ENCODE measurements around the gene DOCK9. TPM values are rescaled to one million over a fixed set of nuclear protein-coding genes. Genes with fewer than 3 reads are reported as not detected.

DOCK9 gene
- total RNA-seq, 1 donor from 2014 or later = 56.3 TPM

GRCh38 chr13:99015606-99016490, 38.0 kb upstream of the DOCK9 start:
- no peak overlapping the region for H3K4me2 ChIP-seq (ENCODE audit: low read length)
- no peaks in the 10 kb centered on the region for H3K36me3 Mint-ChIP-seq (ENCODE audit: low read depth, unreplicated experiment)

DNA sequence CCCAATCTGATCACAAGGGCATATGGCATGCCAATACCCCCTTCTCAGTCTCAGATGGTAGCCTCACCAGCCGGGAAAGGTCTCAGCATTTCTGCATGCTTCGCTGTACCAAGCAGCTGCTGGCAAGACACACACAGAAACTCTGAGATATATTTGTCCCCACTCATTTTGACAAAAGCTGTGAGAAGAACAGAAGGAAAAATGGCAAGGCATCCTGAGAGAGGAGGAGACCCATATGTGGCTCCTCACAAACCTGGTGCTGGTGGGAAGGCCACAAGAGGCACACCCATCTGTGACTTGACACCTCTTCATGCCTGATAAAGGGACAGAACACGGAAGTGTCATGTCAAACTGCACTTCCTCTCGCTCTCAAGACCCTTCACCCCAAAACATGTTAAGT, 36.7 kb upstream of the DOCK9 start:
- no peaks in the 10 kb centered on the region for H3K79me2 ChIP-seq (ENCODE audit: insufficient read depth, low read length)
- no peak for FAIRE-seq
- no peak overlapping the region for H3K4me3 Mint-ChIP-seq (ENCODE audit: unreplicated experiment)
- H3K4me1 Mint-ChIP-seq (ENCODE audit: low read depth, unreplicated experiment) = peaks cover 13% of the 10 kb centered on the region
- no peak overlapping the region for H3K27ac ChIP-seq (ENCODE audit: low read depth, low read length)
- TF ChIP-seq, protein P1, sequence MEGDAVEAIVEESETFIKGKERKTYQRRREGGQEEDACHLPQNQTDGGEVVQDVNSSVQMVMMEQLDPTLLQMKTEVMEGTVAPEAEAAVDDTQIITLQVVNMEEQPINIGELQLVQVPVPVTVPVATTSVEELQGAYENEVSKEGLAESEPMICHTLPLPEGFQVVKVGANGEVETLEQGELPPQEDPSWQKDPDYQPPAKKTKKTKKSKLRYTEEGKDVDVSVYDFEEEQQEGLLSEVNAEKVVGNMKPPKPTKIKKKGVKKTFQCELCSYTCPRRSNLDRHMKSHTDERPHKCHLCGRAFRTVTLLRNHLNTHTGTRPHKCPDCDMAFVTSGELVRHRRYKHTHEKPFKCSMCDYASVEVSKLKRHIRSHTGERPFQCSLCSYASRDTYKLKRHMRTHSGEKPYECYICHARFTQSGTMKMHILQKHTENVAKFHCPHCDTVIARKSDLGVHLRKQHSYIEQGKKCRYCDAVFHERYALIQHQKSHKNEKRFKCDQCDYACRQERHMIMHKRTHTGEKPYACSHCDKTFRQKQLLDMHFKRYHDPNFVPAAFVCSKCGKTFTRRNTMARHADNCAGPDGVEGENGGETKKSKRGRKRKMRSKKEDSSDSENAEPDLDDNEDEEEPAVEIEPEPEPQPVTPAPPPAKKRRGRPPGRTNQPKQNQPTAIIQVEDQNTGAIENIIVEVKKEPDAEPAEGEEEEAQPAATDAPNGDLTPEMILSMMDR (IDR thresholded peaks at IDR 0.05; ENCODE audit: insufficient read depth, low read depth, low read length) = no peak
- TF ChIP-seq EZH2 (IDR thresholded peaks at IDR 0.05; ENCODE audit: insufficient read depth, low read length) = no peak
- H3K4me3 ChIP-seq (ENCODE audit: insufficient read depth, low read depth, low read length) = no peak overlapping the region
- H3K9me3 Mint-ChIP-seq (ENCODE audit: unreplicated experiment) = no peaks in the 10 kb centered on the region
- no peaks in the 10 kb centered on the region for H3K36me3 ChIP-seq (ENCODE audit: insufficient read depth, low read length)
- H3K4me1 ChIP-seq (ENCODE audit: insufficient read depth, low read length) = peaks cover 6% of the 10 kb centered on the region
- no peak overlapping the region for H3K4me2 ChIP-seq (ENCODE audit: low read length)
- no peak for DNase-seq (ENCODE audit: low read depth)
- H3K27me3 Mint-ChIP-seq (ENCODE audit: low read depth, unreplicated experiment) = no peaks in the 10 kb centered on the region
- H4K20me1 ChIP-seq (ENCODE audit: insufficient read depth, low read length) = peaks cover 4% of the 10 kb centered on the region
- H3K9me3 ChIP-seq (ENCODE audit: insufficient read depth, low read depth, low read length) = no peaks in the 10 kb centered on the region
- no peaks in the 10 kb centered on the region for H3K27me3 ChIP-seq (ENCODE audit: insufficient read depth, low read length)
- H3K9ac ChIP-seq (ENCODE audit: low read length) = no peak overlapping the region
- no peaks in the 10 kb centered on the region for H3K36me3 Mint-ChIP-seq (ENCODE audit: low read depth, unreplicated experiment)
- H3K27ac Mint-ChIP-seq (ENCODE audit: unreplicated experiment) = no peak overlapping the region
- H2AFZ ChIP-seq (ENCODE audit: low read depth, low read length) = no peak overlapping the region

More at GRCh38 chr13:99015606-99016490, 38.0 kb upstream of the DOCK9 start:
- TF ChIP-seq EZH2 (IDR thresholded peaks at IDR 0.05; ENCODE audit: insufficient read depth, low read length) = no peak
- TF ChIP-seq, protein P1 (IDR thresholded peaks at IDR 0.05; ENCODE audit: insufficient read depth, low read depth, low read length) = no peak
- DNase-seq (ENCODE audit: low read depth) (no peak), FAIRE-seq (no peak)
- H2AFZ ChIP-seq (ENCODE audit: low read depth, low read length) = no peak overlapping the region
- no peak overlapping the region for H3K27ac Mint-ChIP-seq (ENCODE audit: unreplicated experiment)
- no peak overlapping the region for H3K4me3 Mint-ChIP-seq (ENCODE audit: unreplicated experiment)
- no peak overlapping the region for H3K9ac ChIP-seq (ENCODE audit: low read length)
- no peaks in the 10 kb centered on the region for H3K36me3 ChIP-seq (ENCODE audit: insufficient read depth, low read length)
- no peaks in the 10 kb centered on the region for H3K79me2 ChIP-seq (ENCODE audit: insufficient read depth, low read length)
- peaks cover 6% of the 10 kb centered on the region for H3K4me1 ChIP-seq (ENCODE audit: insufficient read depth, low read length)
- no peak overlapping the region for H3K4me3 ChIP-seq (ENCODE audit: insufficient read depth, low read depth, low read length)
- H4K20me1 ChIP-seq (ENCODE audit: insufficient read depth, low read length) = peaks cover 4% of the 10 kb centered on the region
- H3K27me3 Mint-ChIP-seq (ENCODE audit: low read depth, unreplicated experiment) = no peaks in the 10 kb centered on the region
- no peaks in the 10 kb centered on the region for H3K9me3 ChIP-seq (ENCODE audit: insufficient read depth, low read depth, low read length)
- no peaks in the 10 kb centered on the region for H3K27me3 ChIP-seq (ENCODE audit: insufficient read depth, low read length)
- no peak overlapping the region for H3K27ac ChIP-seq (ENCODE audit: low read depth, low read length)
- no peaks in the 10 kb centered on the region for H3K9me3 Mint-ChIP-seq (ENCODE audit: unreplicated experiment)
- H3K4me1 Mint-ChIP-seq (ENCODE audit: low read depth, unreplicated experiment) = peaks cover 13% of the 10 kb centered on the region

DNA sequence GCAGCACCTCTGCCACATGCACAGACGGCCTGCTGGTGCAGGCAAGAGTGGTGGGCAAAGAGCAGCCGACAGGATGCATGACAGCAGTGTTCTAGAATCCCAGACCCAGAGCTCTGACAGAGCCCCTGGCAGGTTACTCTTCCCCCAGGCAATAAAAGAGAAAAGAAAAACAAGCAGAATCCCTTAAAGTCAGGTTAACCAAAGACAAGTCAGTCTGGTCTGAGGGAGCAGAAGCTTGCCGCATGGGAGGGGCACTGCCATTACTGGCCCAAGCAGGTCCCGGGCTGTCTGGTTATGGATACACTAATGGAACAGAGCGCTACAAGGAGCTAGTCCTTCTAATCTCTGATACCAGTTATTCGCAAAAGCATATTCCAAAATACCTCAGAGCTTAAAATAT, 36.1 kb upstream of the DOCK9 start:
- Histone ChIP-seq H3K9ac (ENCODE audit: low read length) (no peak overlapping the region), H3K79me2 (ENCODE audit: insufficient read depth, low read length) (no peaks in the 10 kb centered on the region), H3K4me3 (ENCODE audit: insufficient read depth, low read depth, low read length) (no peak overlapping the region), H3K27ac (ENCODE audit: low read depth, low read length) (no peak overlapping the region), H4K20me1 (ENCODE audit: insufficient read depth, low read length) (peaks cover 4% of the 10 kb centered on the region), H3K4me2 (ENCODE audit: low read length) (no peak overlapping the region), H2AFZ (ENCODE audit: low read depth, low read length) (no peak overlapping the region), H3K36me3 (ENCODE audit: insufficient read depth, low read length) (no peaks in the 10 kb centered on the region), H3K27me3 (ENCODE audit: insufficient read depth, low read length) (no peaks in the 10 kb centered on the region), H3K4me1 (ENCODE audit: insufficient read depth, low read length) (peaks cover 5% of the 10 kb centered on the region), H3K9me3 (ENCODE audit: insufficient read depth, low read depth, low read length) (no peaks in the 10 kb centered on the region)
- Mint-ChIP-seq H3K4me1 (ENCODE audit: low read depth, unreplicated experiment) (peaks cover 12% of the 10 kb centered on the region), H3K27ac (ENCODE audit: unreplicated experiment) (no peak overlapping the region), H3K9me3 (ENCODE audit: unreplicated experiment) (no peaks in the 10 kb centered on the region), H3K27me3 (ENCODE audit: low read depth, unreplicated experiment) (no peaks in the 10 kb centered on the region), H3K36me3 (ENCODE audit: low read depth, unreplicated experiment) (no peaks in the 10 kb centered on the region), H3K4me3 (ENCODE audit: unreplicated experiment) (no peak overlapping the region)
- FAIRE-seq (no peak), DNase-seq (ENCODE audit: low read depth) (no peak)
- TF ChIP-seq EZH2 (IDR thresholded peaks at IDR 0.05; ENCODE audit: insufficient read depth, low read length) = no peak
